Putamen (tissue), 1 donor: ENCODE measurements around the gene LST1.
A peak's percentile ranks its signal among the peaks of the same experiment; 100 is the strongest.

Experiments used
- DNase-seq: peaks from one replicate; pipeline ENCODE4 v3.0.0-alpha.2; 2016; ENCODE audit warnings: low spot score

LST1 gene

DNA sequence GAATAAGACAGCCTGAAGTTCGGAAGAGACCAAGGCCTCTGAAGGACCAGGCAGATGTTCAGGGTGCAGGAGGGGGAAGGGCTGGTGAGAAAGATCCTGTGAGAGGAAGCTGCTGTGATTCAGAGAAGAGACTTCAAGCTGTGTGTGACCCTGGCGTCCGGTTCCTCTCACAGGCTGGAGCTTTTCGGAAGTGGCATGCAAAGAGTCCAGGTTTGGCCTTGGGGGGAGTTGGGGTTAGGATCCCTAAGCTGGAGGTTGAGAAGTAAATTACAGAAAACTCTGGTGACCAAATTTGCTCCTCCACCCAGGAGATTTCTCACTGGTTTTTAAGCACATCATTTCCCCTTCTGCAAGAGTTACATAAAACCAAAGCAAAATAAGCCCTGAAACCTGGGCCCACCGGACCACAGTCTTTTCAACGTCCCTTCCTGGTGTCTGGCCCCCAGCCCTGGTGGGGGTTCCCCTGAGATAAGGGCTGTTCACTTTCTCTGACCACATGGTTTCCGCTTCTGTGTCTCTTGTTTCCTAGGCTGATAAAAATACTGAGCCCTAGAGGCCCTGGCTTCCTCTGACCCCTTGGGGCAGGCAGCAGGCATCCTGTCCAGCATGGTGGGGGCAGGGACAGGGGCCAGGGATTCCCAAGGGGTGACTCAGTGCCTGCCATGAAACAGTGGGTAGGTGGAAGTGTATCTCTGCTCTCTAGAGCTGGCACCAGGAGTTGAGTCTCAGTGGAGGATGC, 25.9 kb upstream of the LST1 start:
- DNase-seq, result peak; percentile 61

DNA sequence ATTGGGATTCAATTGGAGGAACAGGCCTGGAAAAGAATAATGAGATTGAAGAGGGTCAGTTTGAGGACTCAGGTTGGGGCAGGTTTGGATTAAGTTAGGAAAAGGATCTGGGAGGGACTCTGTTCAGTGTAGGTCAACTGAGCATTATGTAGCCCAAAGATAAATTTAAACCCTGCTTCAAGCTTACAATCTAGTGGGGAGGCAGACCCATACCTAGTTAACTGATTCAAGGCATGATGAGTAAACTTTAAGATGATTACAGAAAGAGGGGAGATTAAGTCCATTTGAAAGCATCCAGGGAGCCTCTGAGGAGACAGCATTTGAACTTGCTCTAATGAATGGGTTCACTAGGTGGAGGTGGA, 25.4 kb upstream of the LST1 start:
- DNase-seq, result no peak

DNA sequence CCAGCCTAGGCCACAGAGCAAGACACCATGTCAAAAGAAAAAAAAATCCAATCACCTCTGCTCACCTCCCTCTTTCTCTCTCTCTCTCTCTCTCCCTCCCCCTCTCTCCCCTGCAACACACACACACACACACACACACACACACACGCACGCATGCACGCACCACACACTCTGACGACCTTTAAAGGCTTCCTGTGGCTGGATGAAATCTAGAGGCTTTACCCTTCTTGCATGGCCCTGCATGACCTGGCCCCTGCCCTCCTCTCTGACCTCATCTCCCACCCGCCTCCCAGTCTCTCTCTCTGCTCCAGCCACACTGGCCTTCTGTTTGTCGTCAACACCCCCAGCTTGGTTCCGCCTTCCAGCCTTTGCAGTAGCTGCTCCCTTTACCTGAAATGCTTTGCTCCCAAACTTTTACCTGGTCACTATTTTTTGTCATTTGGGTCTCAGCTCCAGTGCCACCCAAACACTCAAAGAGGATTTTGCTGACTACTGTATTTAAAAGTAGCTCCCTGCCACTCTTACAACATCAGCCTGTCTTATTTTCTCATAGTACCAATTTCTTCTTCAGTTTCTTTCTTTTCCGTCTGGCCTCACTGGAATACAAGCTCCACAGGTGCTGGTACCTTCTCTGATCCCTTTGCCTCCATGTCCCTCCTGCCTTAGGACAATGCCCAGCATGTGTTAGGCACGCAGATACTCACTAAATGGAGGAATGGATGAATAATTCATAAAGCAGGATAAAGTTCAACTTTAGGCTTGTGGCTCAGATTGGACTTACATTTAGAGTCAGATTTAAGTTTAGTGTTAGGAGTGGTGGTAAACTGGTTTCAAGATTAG, 18.3 kb upstream of the LST1 start:
- DNase-seq, result no peak

DNA sequence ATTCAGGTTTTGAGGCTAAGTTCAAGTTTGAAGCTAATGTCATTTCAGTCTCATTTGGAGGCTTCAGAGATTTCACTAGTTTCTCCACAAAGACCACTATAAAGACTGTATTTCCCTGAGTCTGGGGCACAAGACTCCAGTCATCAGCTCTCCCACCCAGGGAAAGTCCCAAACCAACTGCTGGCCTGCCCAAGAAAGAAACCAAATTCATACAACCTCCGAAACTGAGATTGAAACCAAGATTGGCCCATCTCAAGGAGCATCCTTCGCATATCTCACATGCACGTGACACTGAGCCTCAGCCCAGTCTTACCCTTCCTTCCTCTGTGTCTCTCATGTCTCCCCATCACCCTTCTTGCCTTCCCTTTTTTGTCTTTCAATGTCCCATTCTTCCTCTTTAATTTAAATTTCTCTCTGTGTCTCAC, 17.5 kb upstream of the LST1 start:
- DNase-seq, result no peak

DNA sequence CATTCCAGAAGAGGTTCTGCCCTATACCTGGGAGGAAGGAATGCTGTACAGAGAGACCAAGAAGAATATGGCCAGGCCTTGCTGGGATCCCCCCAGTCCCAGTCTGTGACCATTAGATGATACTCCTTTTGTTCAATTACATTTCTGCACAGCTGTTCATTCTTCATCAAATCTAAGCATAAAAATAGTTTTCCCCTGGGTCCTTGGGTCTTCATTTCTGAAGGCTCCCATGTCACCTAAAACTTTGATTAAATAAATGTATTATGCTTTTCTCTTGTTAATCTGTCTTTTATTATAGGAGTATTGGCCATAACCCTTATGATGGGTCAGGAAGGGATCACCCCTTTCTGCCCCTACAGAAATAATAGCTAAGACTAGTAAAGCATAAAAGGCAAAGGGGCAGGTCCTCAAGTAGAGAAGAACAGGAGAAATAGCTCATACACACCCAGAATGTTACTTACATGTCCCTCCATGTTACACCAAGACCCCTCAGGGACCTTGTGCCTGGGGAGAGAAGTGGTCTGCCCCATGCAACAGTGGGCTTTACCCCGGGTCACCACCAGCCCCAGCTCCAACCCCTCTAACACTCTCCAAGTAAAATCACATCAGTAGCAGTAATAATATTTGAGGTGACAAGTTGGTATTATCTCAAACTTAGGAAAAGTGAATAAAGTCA, 16.1 kb upstream of the LST1 start:
- no peak for DNase-seq

DNA sequence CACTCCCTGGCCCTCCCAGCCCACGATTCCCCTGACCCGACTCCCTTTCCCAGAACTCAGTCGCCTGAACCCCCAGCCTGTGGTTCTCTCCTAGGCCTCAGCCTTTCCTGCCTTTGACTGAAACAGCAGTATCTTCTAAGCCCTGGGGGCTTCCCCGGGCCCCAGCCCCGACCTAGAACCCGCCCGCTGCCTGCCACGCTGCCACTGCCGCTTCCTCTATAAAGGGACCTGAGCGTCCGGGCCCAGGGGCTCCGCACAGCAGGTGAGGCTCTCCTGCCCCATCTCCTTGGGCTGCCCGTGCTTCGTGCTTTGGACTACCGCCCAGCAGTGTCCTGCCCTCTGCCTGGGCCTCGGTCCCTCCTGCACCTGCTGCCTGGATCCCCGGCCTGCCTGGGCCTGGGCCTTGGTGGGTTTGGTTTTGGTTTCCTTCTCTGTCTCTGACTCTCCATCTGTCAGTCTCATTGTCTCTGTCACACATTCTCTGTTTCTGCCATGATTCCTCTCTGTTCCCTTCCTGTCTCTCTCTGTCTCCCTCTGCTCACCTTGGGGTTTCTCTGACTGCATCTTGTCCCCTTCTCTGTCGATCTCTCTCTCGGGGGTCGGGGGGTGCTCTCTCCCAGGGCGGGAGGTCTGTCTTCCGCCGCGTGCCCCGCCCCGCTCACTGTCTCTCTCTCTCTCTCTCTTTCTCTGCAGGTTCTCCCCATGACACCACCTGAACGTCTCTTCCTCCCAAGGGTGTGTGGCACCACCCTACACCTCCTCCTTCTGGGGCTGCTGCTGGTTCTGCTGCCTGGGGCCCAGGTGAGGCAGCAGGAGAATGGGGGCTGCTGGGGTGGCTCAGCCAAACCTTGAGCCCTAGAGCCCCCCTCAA, 13.8 kb upstream of the LST1 start, which contains the start of gene LTA:
LTA (plus strand) TSS at position 249 of the 871 bp plus-strand sequence; CDS start at position 703, 454 bp downstream.
- no peak for DNase-seq

DNA sequence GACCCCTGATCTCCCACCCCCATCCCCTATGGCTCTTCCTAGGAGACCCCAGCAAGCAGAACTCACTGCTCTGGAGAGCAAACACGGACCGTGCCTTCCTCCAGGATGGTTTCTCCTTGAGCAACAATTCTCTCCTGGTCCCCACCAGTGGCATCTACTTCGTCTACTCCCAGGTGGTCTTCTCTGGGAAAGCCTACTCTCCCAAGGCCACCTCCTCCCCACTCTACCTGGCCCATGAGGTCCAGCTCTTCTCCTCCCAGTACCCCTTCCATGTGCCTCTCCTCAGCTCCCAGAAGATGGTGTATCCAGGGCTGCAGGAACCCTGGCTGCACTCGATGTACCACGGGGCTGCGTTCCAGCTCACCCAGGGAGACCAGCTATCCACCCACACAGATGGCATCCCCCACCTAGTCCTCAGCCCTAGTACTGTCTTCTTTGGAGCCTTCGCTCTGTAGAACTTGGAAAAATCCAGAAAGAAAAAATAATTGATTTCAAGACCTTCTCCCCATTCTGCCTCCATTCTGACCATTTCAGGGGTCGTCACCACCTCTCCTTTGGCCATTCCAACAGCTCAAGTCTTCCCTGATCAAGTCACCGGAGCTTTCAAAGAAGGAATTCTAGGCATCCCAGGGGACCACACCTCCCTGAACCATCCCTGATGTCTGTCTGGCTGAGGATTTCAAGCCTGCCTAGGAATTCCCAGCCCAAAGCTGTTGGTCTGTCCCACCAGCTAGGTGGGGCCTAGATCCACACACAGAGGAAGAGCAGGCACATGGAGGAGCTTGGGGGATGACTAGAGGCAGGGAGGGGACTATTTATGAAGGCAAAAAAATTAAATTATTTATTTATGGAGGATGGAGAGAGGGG, 12.6 kb upstream of the LST1 start:
- DNase-seq, result no peak

DNA sequence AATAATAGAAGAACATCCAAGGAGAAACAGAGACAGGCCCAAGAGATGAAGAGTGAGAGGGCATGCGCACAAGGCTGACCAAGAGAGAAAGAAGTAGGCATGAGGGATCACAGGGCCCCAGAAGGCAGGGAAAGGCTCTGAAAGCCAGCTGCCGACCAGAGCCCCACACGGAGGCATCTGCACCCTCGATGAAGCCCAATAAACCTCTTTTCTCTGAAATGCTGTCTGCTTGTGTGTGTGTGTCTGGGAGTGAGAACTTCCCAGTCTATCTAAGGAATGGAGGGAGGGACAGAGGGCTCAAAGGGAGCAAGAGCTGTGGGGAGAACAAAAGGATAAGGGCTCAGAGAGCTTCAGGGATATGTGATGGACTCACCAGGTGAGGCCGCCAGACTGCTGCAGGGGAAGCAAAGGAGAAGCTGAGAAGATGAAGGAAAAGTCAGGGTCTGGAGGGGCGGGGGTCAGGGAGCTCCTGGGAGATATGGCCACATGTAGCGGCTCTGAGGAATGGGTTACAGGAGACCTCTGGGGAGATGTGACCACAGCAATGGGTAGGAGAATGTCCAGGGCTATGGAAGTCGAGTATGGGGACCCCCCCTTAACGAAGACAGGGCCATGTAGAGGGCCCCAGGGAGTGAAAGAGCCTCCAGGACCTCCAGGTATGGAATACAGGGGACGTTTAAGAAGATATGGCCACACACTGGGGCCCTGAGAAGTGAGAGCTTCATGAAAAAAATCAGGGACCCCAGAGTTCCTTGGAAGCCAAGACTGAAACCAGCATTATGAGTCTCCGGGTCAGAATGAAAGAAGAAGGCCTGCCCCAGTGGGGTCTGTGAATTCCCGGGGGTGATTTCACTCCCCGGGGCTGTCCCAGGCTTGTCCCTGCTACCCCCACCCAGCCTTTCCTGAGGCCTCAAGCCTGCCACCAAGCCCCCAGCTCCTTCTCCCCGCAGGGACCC, 11.7 kb upstream of the LST1 start:
- no peak for DNase-seq

DNA sequence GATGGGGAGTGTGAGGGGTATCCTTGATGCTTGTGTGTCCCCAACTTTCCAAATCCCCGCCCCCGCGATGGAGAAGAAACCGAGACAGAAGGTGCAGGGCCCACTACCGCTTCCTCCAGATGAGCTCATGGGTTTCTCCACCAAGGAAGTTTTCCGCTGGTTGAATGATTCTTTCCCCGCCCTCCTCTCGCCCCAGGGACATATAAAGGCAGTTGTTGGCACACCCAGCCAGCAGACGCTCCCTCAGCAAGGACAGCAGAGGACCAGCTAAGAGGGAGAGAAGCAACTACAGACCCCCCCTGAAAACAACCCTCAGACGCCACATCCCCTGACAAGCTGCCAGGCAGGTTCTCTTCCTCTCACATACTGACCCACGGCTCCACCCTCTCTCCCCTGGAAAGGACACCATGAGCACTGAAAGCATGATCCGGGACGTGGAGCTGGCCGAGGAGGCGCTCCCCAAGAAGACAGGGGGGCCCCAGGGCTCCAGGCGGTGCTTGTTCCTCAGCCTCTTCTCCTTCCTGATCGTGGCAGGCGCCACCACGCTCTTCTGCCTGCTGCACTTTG, 10.7 kb upstream of the LST1 start, which contains the start of gene TNF:
TNF (plus strand) TSS at position 231 of the 567 bp plus-strand sequence; CDS start at position 408, 177 bp downstream.
- no peak for DNase-seq

DNA sequence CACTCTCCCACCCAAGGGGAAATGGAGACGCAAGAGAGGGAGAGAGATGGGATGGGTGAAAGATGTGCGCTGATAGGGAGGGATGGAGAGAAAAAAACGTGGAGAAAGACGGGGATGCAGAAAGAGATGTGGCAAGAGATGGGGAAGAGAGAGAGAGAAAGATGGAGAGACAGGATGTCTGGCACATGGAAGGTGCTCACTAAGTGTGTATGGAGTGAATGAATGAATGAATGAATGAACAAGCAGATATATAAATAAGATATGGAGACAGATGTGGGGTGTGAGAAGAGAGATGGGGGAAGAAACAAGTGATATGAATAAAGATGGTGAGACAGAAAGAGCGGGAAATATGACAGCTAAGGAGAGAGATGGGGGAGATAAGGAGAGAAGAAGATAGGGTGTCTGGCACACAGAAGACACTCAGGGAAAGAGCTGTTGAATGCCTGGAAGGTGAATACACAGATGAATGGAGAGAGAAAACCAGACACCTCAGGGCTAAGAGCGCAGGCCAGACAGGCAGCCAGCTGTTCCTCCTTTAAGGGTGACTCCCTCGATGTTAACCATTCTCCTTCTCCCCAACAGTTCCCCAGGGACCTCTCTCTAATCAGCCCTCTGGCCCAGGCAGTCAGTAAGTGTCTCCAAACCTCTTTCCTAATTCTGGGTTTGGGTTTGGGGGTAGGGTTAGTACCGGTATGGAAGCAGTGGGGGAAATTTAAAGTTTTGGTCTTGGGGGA, 10.0 kb upstream of the LST1 start:
- no peak for DNase-seq

DNA sequence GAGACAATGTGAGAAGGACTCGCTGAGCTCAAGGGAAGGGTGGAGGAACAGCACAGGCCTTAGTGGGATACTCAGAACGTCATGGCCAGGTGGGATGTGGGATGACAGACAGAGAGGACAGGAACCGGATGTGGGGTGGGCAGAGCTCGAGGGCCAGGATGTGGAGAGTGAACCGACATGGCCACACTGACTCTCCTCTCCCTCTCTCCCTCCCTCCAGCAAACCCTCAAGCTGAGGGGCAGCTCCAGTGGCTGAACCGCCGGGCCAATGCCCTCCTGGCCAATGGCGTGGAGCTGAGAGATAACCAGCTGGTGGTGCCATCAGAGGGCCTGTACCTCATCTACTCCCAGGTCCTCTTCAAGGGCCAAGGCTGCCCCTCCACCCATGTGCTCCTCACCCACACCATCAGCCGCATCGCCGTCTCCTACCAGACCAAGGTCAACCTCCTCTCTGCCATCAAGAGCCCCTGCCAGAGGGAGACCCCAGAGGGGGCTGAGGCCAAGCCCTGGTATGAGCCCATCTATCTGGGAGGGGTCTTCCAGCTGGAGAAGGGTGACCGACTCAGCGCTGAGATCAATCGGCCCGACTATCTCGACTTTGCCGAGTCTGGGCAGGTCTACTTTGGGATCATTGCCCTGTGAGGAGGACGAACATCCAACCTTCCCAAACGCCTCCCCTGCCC, 9.0 kb upstream of the LST1 start:
- DNase-seq, result no peak

DNA sequence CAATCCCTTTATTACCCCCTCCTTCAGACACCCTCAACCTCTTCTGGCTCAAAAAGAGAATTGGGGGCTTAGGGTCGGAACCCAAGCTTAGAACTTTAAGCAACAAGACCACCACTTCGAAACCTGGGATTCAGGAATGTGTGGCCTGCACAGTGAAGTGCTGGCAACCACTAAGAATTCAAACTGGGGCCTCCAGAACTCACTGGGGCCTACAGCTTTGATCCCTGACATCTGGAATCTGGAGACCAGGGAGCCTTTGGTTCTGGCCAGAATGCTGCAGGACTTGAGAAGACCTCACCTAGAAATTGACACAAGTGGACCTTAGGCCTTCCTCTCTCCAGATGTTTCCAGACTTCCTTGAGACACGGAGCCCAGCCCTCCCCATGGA, 8.5 kb upstream of the LST1 start:
- no peak for DNase-seq

DNA sequence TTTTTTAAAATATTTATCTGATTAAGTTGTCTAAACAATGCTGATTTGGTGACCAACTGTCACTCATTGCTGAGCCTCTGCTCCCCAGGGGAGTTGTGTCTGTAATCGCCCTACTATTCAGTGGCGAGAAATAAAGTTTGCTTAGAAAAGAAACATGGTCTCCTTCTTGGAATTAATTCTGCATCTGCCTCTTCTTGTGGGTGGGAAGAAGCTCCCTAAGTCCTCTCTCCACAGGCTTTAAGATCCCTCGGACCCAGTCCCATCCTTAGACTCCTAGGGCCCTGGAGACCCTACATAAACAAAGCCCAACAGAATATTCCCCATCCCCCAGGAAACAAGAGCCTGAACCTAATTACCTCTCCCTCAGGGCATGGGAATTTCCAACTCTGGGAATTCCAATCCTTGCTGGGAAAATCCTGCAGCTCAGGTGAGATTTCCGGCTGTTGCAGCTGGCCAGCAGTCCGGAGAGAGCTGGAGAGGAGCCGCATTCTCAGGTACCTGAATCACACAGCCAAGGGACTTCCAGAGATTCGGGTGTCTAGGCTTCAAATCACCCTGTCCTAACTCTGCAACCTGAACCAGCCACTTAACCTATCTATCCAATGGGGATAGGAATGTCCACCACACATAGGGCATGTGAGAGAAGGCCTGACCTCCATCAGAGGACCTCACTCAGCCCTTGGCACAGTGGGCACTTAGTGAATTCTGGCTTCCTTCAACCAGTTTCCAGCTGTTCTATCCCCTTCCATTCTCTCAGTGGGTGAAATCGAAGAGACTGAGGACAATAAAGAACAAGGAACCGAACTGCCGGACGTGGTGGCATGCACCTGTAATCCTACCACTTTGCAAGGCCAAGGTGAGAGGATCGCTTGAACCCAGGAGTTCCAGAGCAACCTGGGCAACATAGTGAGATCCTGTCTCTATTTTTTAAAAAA, 7.6 kb upstream of the LST1 start:
- no peak for DNase-seq

DNA sequence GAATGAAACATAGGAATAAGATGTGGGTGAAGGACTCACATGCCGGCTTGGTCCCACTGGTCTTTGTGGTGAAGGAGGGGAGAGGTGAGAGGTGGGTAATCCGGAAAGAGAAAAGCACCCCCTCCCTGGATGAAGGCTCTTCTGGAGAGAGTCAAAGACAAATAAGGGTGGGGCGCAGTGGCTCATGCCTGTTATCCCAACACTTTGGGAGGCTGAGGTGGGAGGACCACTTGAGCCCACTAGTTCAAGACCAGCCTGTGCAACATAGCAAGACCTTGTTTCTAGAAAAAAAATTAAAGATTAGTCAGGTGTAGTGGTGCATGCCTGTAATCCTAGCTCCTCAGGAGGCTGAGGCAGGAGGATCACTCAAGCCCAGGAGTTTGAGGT, 7.0 kb upstream of the LST1 start:
- no peak for DNase-seq

DNA sequence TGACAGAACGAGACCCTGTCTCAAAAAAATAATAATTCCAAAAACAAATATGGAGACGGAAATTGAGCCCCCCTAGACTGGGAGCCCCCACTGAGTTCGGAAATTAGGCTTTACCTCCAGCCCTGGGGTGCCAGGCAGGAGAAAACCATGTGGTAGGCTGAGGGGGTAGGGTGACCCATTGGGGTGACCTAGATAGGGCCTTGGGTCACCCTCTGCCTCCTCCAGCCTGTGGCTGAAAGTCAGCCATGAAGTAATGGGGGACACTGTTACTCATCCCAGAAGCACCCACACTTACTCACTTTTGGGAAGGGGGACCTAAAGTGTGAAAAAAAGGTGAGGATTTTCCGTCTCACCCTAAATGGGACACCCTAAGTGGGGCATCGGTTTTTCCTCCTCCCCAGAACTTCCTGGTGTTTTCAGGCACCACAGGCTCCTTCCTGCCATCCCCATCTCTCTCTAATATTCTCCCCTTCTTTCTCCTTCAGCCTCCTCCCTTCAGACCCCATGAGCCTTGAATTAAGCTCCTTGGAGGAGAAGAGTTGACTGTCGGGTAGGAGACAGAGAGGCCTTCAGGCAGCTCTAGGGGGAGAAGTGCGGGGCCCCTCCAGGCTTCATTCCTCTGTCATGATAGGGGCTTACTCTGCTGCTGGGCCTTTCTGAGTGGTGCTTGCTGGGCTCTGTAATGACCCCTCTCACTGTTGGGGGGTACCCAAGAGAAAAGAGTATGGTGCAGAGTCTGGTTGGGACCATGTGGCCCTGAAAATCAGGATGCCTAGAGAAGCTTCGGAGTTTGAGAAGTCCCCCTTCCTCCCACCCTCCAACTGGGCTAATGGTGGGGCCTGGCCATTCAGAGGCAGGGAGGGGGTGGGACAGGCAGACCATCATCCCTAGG, 6.3 kb upstream of the LST1 start:
- no peak for DNase-seq

DNA sequence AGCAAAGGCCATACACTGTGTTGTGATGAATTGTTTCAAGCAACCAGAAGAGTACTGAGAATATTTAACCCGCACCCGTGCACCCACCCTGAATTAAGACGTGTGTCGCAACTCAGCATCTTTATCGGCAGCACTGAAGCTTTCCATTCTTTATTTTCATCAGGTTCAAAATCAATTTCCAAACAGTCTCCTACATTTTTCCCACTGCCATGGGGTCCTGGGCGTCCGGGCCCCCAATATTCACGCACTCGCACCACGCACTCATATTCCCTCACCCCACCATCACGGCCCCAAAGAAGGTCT, 5.7 kb upstream of the LST1 start:
- DNase-seq, result no peak
